Stomach (tissue), 4 donors: ENCODE measurements around the gene CDH5.

Source experiments
- CTCF ChIP-seq, 7 experiments: fragments of 450-650 bp in 4 of 7; fragments of 200-600 bp in 3 of 7; sonication (generic) in 3 of 7; IDR thresholded peaks; one replicate each; pipeline ENCODE4 v1.5.1; 2016 to 2019; ENCODE audit warnings: antibody characterized with exemption in 7 of 7, control low read depth in 2 of 7, mild to moderate bottlenecking in 1 of 7
- POLR2A ChIP-seq, 4 donors: fragments of 450-650 bp; IDR thresholded peaks; one replicate each; pipeline ENCODE4 v1.6.1; 2016; ENCODE audit warnings: antibody characterized with exemption in 4 of 4, control low read depth in 2 of 4, mild to moderate bottlenecking in 1 of 4, moderate library complexity in 1 of 4
- POLR2AphosphoS5 ChIP-seq, 3 donors: sonication (generic); formaldehyde crosslinking; IDR thresholded peaks; one replicate each; pipeline ENCODE4 v1.6.1; 2016; ENCODE audit warnings: antibody characterized with exemption in 3 of 3

GRCh38 chr16:66367968-66368891 lies 1.7 kb downstream of the CDH5 start:
- no peak for TF ChIP-seq CTCF (IDR thresholded peaks at IDR 0.05)
- TF ChIP-seq POLR2AphosphoS5 (IDR thresholded peaks at IDR 0.05), result no peak
- no peak for TF ChIP-seq POLR2A (IDR thresholded peaks at IDR 0.05)
